ENCODE measurements around the gene CD244. TPM values are rescaled to one million over a fixed set of nuclear protein-coding genes. Genes with fewer than 3 reads are reported as not detected.
"Not testable (repeated sequence)": the region's sequence is repeated elsewhere in the genome, so short reads cannot be mapped to it uniquely, and the experiment has no call there.

Gene CD244
- total RNA-seq, 2 donors from 2014 or later, result 0.49 to 0.58 TPM

- no peak for TF ChIP-seq CTCF (IDR thresholded peaks at IDR 0.05)
- no peak overlapping the region for H3K4me3 ChIP-seq
- H3K36me3 ChIP-seq, result no peaks in the 10 kb centered on the region
- DNase-seq, result no peak
- intact Hi-C loops (cut with DNase I), result no loop called here
- H3K27me3 ChIP-seq, result no peaks in the 10 kb centered on the region
- H3K27ac ChIP-seq, result no peak overlapping the region
- no peaks in the 10 kb centered on the region for H3K4me1 ChIP-seq
- H3K9ac ChIP-seq (ENCODE audit: low read depth in 2 of 2, low read length in 2 of 2), result no peak overlapping the region
- no peaks in the 10 kb centered on the region for H3K9me3 ChIP-seq
Measured at GRCh38 chr1:160874935-160875334, 12.2 kb upstream of the CD244 start.

GRCh38 chr1:160868141-160868540 is 5.5 kb upstream of the CD244 start:
- no peak for TF ChIP-seq CTCF (IDR thresholded peaks at IDR 0.05)
- H3K27me3 ChIP-seq, result no peaks in the 10 kb centered on the region
- no peak for DNase-seq
- no peaks in the 10 kb centered on the region for H3K36me3 ChIP-seq
- H3K9me3 ChIP-seq, result no peaks in the 10 kb centered on the region
- no peak overlapping the region for H3K9ac ChIP-seq (ENCODE audit: low read depth in 2 of 2, low read length in 2 of 2)
- intact Hi-C loops (cut with DNase I), result no loop called here
- H3K4me1 ChIP-seq, result no peaks in the 10 kb centered on the region
- no peak overlapping the region for H3K4me3 ChIP-seq
- H3K27ac ChIP-seq, result no peak overlapping the region

- DNase-seq; H3K27me3 ChIP-seq; H3K9ac ChIP-seq (ENCODE audit: low read depth in 2 of 2, low read length in 2 of 2); H3K36me3 ChIP-seq; H3K4me3 ChIP-seq; H3K4me1 ChIP-seq; intact Hi-C loops (cut with DNase I); H3K9me3 ChIP-seq; H3K27ac ChIP-seq: not testable (repeated sequence)
Measured at GRCh38 chr1:160867651-160868050, 5.0 kb upstream of the CD244 start.

- intact Hi-C loops (cut with DNase I), result no loop called here
- H3K9me3 ChIP-seq, result no peaks in the 10 kb centered on the region
- H3K36me3 ChIP-seq, result no peaks in the 10 kb centered on the region
- DNase-seq, result no peak
- no peaks in the 10 kb centered on the region for H3K27me3 ChIP-seq
- no peaks in the 10 kb centered on the region for H3K4me1 ChIP-seq
- H3K4me3 ChIP-seq, result no peak overlapping the region
- no peak overlapping the region for H3K27ac ChIP-seq
- H3K9ac ChIP-seq (ENCODE audit: low read depth in 2 of 2, low read length in 2 of 2), result no peak overlapping the region
- no peak for TF ChIP-seq CTCF (IDR thresholded peaks at IDR 0.05)
Measured at GRCh38 chr1:160866695-160867260, 4.1 kb upstream of the CD244 start.

- Histone ChIP-seq H3K9ac (ENCODE audit: low read depth in 2 of 2, low read length in 2 of 2) (no peak overlapping the region), H3K27ac (no peak overlapping the region), H3K36me3 (no peaks in the 10 kb centered on the region), H3K27me3 (no peaks in the 10 kb centered on the region), H3K4me3 (no peak overlapping the region), H3K4me1 (no peaks in the 10 kb centered on the region), H3K9me3 (no peaks in the 10 kb centered on the region)
- DNase-seq, result no peak
- intact Hi-C loops (cut with DNase I), result no loop called here
- no peak for TF ChIP-seq CTCF (IDR thresholded peaks at IDR 0.05)
Measured at GRCh38 chr1:160866001-160866694, 3.5 kb upstream of the CD244 start.

GRCh38 chr1:160865337-160865736 is 2.6 kb upstream of the CD244 start:
- Histone ChIP-seq H3K27ac (no peak overlapping the region), H3K36me3 (no peaks in the 10 kb centered on the region), H3K9ac (ENCODE audit: low read depth in 2 of 2, low read length in 2 of 2) (no peak overlapping the region), H3K4me3 (no peak overlapping the region), H3K9me3 (no peaks in the 10 kb centered on the region), H3K4me1 (no peaks in the 10 kb centered on the region), H3K27me3 (no peaks in the 10 kb centered on the region)
- intact Hi-C loops (cut with DNase I), result no loop called here
- no peak for DNase-seq
- TF ChIP-seq CTCF (IDR thresholded peaks at IDR 0.05), result no peak
